AG04450 (cell line): Measurements from ENCODE around the gene PSMD6. TPM values are rescaled to one million over a fixed set of nuclear protein-coding genes. Genes with fewer than 3 reads are reported as not detected.

ENCODE experiments used
- CTCF ChIA-PET: fragments of 300-600, 350-600 bp; formaldehyde crosslinking; extraction: SDS; loops from one replicate; lab custom pipeline; 2022; ENCODE audit warnings: antibody characterized with exemption, inconsistent platforms; lab: Charles Lee
- POLR2A ChIA-PET: fragments of 350-600 bp; formaldehyde crosslinking; extraction: SDS; loops from one replicate; lab custom pipeline; 2021; ENCODE audit warnings: antibody characterized with exemption, inconsistent platforms; lab: Yijun Ruan, JAX
- DNase-seq: peaks from one replicate; pipeline ENCODE4 v3.0.0-alpha.2; 2011; ENCODE audit warnings: low read depth, low spot score
- H3K27ac ChIP-seq: one replicate; pipeline ENCODE4 v1.5.1; 2012; ENCODE audit warnings: low read depth, low read length, control low read depth
- H3K27me3 ChIP-seq: one replicate; pipeline ENCODE4 v1.6.0; 2012; ENCODE audit warnings: low read length; ENCODE audit not compliant: control insufficient read depth, insufficient read depth
- H3K4me3 ChIP-seq: 2 replicates; pipeline ENCODE4 v1.5.1; 2011; ENCODE audit warnings: mild to moderate bottlenecking, low read depth, low read length, control low read depth
- H3K9me3 ChIP-seq: 2 replicates; pipeline ENCODE4 v1.5.1; 2012; ENCODE audit warnings: low read length; ENCODE audit not compliant: control insufficient read depth, insufficient read depth
- polyA plus RNA-seq: library from polyadenylated mRNA; depleted of rRNA; stranded (reverse); fragments of >200 nt; gene quantifications from 2 replicates; pipeline ENCODE4 v1.2.3, GENCODE V29; 2011
- TF ChIP-seq, protein P1 (sequence below): IDR thresholded peaks from 2 replicates; pipeline ENCODE4 v1.5.1; 2011; ENCODE audit warnings: low read depth, low read length, control low read depth, inconsistent platforms

PSMD6 gene
- polyA plus RNA-seq, 1 experiment = 83.6 TPM

GRCh38 chr3:64047787-64048186 is 24.5 kb upstream of the PSMD6 start:
- Histone ChIP-seq H3K27me3 (no peaks in the 10 kb centered on the region), H3K27ac (no peak overlapping the region), H3K4me3 (no peak overlapping the region), H3K9me3 (no peaks in the 10 kb centered on the region)
- CTCF ChIA-PET = interaction anchor here (0.7 kb wide), 1 partner anchor 1773 kb away, joined by 3 read pairs; no protein-coding TSS in a partner anchor
- DNase-seq = no peak
- POLR2A ChIA-PET = no interaction called here
- TF ChIP-seq, protein P1, sequence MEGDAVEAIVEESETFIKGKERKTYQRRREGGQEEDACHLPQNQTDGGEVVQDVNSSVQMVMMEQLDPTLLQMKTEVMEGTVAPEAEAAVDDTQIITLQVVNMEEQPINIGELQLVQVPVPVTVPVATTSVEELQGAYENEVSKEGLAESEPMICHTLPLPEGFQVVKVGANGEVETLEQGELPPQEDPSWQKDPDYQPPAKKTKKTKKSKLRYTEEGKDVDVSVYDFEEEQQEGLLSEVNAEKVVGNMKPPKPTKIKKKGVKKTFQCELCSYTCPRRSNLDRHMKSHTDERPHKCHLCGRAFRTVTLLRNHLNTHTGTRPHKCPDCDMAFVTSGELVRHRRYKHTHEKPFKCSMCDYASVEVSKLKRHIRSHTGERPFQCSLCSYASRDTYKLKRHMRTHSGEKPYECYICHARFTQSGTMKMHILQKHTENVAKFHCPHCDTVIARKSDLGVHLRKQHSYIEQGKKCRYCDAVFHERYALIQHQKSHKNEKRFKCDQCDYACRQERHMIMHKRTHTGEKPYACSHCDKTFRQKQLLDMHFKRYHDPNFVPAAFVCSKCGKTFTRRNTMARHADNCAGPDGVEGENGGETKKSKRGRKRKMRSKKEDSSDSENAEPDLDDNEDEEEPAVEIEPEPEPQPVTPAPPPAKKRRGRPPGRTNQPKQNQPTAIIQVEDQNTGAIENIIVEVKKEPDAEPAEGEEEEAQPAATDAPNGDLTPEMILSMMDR = no peak

- CTCF ChIA-PET = no interaction called here
- TF ChIP-seq, protein P1 = no peak
- Histone ChIP-seq H3K4me3 (no peak overlapping the region), H3K27ac (no peak overlapping the region), H3K27me3 (no peaks in the 10 kb centered on the region), H3K9me3 (no peaks in the 10 kb centered on the region)
- POLR2A ChIA-PET = no interaction called here
- no peak for DNase-seq
Measured at GRCh38 chr3:64046996-64047594, 23.8 kb upstream of the PSMD6 start.

GRCh38 chr3:64046592-64046991 is 23.3 kb upstream of the PSMD6 start:
- no peaks in the 10 kb centered on the region for H3K27me3 ChIP-seq
- no peak overlapping the region for H3K4me3 ChIP-seq
- H3K27ac ChIP-seq = no peak overlapping the region
- H3K9me3 ChIP-seq = no peaks in the 10 kb centered on the region
- ChIA-PET CTCF (no interaction called here), POLR2A (no interaction called here)
- DNase-seq = no peak
- TF ChIP-seq, protein P1 = no peak

- Histone ChIP-seq H3K9me3 (no peaks in the 10 kb centered on the region), H3K27ac (no peak overlapping the region), H3K4me3 (no peak overlapping the region), H3K27me3 (no peaks in the 10 kb centered on the region)
- TF ChIP-seq, protein P1 = no peak
- POLR2A ChIA-PET = no interaction called here
- CTCF ChIA-PET = interaction anchor here (0.8 to 1.1 kb wide), 2 partner anchors 19 to 442 kb away, joined by 3 to 5 read pairs; partner anchors contain the start of gene PSMD6
- no peak for DNase-seq
Measured at GRCh38 chr3:64042952-64043351, 19.7 kb upstream of the PSMD6 start.

GRCh38 chr3:64039981-64040733 is 16.9 kb upstream of the PSMD6 start:
- ChIA-PET POLR2A (no interaction called here), CTCF (interaction anchor here (4.0 kb wide), 1 partner anchor 10 kb away, joined by 18 read pairs; no protein-coding TSS in a partner anchor)
- no peak for DNase-seq
- TF ChIP-seq, protein P1 = no peak
- Histone ChIP-seq H3K9me3 (no peaks in the 10 kb centered on the region), H3K27me3 (no peaks in the 10 kb centered on the region), H3K27ac (no peak overlapping the region), H3K4me3 (no peak overlapping the region)
